C4-2B (cell line): ENCODE data around the gene HCFC1.

Experiments used
- H3K27ac ChIP-seq: fragments of 450-650 bp; 2 replicates; pipeline ENCODE4 v1.5.1; 2017
- ZFX ChIP-seq: fragments of 450-650 bp; IDR thresholded peaks from 2 replicates; pipeline ENCODE4 v1.6.1; 2017
- TF ChIP-seq, protein P1 (sequence below): fragments of 450-650 bp; conservative IDR thresholded peaks from 2 replicates; pipeline ENCODE4 v1.5.1; 2017; ENCODE audit warnings: mild to moderate bottlenecking

HCFC1 gene

DNA sequence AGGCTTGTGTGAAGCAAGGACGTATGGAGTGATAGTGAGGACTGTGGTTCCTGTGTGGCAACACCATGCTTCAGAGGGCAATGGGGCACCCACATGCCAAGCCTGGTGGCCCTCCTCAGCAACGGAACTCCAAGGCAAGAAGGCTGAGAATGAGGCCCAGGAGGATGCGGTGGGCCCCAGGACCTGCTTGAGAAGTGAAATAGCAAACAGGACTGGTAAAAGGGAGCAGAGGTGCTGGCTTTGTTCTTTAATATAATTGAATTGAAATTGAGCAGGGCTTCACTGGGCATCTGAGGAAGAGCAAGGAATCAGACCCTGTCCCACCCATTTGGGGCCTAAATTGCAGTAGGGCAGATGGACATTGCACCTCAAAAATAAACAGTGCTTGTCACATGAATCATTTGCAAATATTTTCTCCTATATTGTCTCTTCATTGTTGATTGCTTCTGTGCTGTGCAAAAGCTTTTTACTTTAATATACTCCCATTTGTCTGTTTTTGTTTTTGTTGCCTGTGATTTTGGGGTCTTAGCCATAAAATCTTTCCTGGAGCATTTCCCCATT is 3.2 kb upstream of the HCFC1 start:
- TF ChIP-seq ZFX: no peak
- TF ChIP-seq, protein P1, sequence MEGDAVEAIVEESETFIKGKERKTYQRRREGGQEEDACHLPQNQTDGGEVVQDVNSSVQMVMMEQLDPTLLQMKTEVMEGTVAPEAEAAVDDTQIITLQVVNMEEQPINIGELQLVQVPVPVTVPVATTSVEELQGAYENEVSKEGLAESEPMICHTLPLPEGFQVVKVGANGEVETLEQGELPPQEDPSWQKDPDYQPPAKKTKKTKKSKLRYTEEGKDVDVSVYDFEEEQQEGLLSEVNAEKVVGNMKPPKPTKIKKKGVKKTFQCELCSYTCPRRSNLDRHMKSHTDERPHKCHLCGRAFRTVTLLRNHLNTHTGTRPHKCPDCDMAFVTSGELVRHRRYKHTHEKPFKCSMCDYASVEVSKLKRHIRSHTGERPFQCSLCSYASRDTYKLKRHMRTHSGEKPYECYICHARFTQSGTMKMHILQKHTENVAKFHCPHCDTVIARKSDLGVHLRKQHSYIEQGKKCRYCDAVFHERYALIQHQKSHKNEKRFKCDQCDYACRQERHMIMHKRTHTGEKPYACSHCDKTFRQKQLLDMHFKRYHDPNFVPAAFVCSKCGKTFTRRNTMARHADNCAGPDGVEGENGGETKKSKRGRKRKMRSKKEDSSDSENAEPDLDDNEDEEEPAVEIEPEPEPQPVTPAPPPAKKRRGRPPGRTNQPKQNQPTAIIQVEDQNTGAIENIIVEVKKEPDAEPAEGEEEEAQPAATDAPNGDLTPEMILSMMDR: no peak

DNA sequence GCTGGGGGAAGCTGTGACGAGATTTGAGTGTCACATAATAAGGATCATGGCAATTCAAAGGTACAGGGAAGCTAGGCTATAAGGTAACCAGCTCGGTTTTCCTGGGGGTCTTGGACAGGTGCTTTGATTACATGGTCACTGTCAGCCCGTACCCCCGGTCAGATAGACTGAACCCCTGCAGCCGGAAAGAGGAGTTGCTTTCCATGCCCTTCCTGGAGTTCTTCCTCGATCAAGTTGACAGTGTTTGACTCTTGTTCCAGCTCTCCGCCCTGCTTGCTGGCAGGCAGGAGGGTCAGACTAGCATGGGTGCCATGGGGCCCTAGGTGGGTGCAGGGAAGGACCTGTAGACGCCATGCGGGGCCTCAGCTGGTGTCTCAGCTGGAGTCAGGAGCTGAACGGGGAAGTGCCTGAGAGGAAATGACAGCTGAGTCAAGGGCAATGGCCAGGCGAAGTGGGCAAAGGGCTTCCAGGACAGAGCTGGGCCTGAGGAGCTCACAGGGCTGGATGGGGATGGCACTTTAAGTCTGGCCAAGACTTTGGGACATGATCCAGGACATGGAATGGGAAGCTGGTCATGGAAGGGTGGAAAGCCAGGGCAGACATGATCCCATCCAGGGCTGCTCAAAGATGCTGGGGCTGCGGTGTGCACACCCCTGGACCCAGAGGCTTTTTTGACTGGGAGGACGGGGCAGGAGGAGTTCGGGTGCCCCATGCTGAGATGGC is 2.5 kb upstream of the HCFC1 start:
- H3K27ac ChIP-seq: peak overlapping the region; percentile 100
- TF ChIP-seq ZFX: no peak
- TF ChIP-seq, protein P1: no peak

More for the DNA sequence above, 3.2 kb upstream of the HCFC1 start:
- H3K27ac ChIP-seq: peak overlapping the region; percentile 100

DNA sequence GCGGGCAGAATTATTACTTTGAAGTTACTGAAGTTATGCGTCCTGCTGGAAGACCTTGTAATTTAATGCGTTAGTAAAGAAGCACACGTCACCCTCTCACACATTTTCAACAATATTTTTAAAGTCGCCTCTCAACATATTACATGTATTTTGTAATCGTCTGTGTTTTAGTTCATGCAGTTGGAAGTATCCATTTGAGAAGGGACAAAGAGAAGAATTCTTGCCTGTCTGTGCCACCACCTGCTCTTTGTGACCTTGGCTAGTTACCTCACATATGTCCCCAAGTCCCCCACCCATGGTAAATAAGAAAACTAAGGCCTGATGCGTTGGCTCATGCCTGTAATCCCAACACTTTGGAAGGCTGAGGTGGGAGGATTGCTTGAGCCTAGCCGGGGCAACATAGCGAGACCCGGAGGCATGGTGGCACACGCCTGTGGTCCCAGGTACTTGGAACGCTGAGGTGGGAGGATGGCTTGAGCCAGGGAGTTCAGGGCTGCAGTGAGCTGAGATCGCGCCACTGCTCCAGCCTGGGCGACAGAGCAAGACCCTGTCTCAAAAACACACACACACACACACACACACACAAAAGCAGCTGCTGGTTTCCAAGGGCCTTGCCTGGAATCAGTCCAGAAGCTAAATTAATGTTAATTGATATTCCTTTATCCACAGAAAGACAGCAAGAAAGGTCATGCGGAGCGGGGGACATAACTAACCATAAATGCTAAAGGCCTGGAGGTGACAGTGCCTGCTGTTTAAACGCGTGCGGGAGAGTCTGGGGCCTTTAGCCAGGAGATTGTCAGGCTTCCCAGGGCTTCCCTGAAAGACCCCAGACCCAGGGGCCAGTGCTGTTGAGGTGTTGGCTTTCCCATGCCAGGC is 1.7 kb upstream of the HCFC1 start:
- no peak for TF ChIP-seq ZFX
- TF ChIP-seq, protein P1: no peak
- peak overlapping the region; percentile 100 for H3K27ac ChIP-seq

DNA sequence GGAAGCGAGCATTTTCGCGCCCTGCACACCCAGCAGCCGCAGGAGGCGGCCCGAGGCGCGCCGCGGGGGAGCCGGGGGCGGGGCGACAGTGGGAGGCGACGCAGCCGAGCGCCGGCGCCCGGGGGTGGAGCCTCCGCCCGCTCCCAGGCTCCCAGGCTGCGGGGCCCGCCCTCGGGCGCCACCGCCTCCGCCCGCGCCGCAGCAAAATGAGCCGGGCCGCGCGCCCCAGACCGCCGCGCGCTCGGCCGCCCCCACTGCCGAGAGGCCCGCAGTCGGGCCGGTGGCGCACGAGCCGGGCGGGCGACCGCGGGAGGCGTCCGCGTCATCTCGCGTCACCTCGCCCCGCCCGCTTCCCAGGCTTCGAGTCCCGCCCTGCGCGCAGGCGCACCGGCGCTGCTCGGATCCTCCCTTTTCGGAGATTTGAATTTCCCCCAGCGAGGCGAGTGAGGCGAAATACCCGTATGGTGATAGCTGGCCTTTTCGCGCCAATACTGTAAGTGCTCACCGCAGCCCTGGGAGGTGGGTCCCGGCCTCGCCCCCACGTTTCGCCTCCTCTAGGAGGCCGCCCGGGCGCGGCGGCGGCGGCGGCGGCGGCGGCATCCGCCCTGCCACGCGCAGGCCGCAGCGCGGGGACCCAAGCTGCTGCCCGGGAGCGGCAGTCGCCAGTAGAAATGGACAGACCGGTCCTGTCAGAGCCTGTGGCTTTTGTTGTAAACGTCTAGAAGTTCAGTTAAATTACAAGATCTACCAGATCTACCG is 929 bp upstream of the HCFC1 start, which contains the start of gene TMEM187:
Gene TMEM187 (plus strand): TSS at position 387 of the 759 bp plus-strand sequence. CDS start 9,309 bp downstream, outside the sequence.
- TF ChIP-seq, protein P1: no peak
- peak; percentile 70; the same call in 1 of the 2 replicates for TF ChIP-seq ZFX
- H3K27ac ChIP-seq: peak within 1 kb of the TSS; percentile 100

DNA sequence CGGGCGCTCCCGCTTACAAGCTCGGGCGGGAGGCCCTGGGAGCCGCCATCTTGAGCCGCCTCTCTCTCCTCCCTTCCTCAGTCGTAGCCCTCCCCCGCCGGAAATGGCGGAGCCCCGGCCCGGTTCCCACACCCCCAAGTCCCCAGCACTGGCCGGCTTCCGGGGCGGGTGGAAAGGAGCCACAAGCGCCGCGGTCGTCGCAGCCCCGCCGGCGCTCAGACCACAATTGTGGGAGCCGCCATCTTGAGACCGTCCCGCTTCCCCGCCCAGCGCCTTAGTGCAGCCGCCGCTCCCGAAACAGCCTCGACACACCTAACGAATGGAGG is 531 bp downstream of the HCFC1 start:
- peak overlapping the region; percentile 100 for H3K27ac ChIP-seq
- TF ChIP-seq, protein P1: no peak
- TF ChIP-seq ZFX: no peak

DNA sequence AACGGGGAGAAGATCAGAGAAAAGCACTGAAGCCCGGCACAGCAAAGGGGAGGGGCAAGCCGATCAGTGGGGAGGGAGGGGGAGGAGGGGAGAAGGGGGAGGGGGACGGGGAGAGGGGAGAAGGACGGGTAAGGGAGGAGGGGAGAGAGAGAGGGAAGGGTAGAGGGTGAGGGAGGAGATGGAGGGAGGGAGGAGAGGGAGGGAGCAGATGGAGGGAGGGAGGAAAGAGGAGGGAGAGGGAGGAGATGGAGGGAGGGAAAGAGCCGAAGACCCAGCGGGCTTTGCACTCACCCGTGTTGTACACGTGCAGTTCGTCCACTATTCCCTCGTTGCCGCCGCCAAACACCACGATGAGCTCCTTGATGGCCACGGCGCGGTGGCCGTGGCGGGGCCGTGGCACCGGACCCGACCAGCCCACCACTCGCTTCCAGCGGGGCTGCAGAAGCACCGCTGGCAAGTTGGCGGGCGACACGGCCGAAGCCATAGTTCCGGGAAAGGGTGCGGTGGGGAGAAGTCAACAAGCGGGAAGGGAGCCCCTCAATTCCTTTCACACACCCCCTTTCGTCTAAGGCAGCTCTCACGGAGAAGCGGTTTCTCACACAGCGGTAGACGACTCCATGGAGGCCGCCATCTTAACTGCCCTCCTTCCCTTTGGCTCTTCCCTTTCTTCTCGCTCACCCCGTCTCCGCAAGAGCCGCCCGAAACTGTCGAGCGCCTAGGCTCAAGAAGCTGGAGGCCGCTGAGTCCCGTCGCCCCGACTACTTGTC is 1.1 kb downstream of the HCFC1 start:
- no peak for TF ChIP-seq ZFX
- TF ChIP-seq, protein P1: no peak
- H3K27ac ChIP-seq: peak overlapping the region; percentile 100
